AG08395 (cell line): ENCODE measurements around the gene PCBP2.

Experiments
- DNase-seq: peaks from one replicate; pipeline ENCODE4 v3.0.0; 2012; ENCODE audit warnings: mixed read lengths, low spot score

Gene PCBP2

DNA sequence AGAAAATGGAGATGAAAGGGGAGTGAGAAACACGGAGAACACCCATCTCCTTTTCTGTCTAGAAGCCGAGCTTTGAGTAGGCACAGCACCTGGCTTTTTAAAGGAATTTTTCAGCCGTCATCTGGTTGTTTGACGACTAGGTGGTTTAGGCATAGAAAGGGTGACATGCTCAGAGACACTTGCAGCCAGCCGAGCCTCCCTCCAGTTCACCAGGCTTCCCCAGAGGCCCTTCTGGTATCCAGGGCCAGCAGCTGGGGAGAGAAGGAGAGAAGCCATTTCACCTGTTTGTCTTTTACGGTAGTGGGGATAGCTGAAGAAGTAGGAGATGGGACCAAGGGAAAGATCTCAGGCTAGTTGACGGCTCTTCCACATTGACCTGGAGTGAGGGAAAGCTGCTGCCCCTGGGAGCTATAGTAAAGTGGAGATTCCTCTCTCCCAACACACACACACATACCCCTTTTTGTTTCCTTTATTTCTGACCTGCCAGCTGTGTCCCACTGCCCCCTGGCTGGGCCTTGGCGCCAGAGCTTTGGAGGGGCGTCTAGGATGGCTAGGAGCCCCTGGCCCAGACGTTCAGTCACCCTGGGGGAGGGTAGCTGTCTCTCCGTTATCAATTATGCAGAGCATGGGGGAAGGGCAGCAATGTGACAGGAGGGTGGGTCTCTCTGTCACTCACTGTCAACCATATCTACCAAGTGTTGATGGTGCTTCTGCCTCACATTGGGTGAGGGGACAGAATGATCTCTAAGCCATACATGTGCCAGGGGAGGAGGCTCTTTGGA lies 41.9 kb downstream of the PCBP2 start:
- DNase-seq, result no peak

GRCh38 chr12:53495903-53496751 lies 44.2 kb downstream of the PCBP2 start:
- peak; percentile 33 for DNase-seq

GRCh38 chr12:53496752-53497032 lies 44.8 kb downstream of the PCBP2 start:
- DNase-seq, result no peak

GRCh38 chr12:53497461-53497860 lies 45.6 kb downstream of the PCBP2 start:
- DNase-seq, result no peak

DNA sequence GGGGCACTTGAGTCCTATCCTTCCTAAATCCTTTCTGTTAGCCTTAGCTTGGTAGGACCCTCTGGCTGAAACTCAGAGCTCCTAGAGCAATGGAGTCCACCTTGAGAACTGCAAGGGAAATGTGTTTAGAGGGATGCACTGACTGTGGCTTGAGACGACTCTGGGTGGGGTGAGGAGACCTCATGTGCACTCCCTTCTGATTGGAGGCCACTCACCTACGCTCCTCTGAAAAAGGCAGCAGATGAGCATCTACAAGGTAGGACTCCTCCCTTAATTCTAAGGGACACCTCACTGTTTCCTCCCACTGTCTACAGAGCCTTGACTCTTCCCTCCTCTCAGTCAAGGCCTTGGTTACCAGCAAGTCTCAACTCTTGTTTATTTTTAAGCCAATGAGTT lies 46.3 kb downstream of the PCBP2 start:
- no peak for DNase-seq

GRCh38 chr12:53499266-53500141 lies 47.6 kb downstream of the PCBP2 start, which contains the start of gene MAP3K12:
Gene MAP3K12 (minus strand): TSS chr12:53499458. CDS start chr12:53487391, 12,067 bp downstream.
- peak; percentile 25 for DNase-seq

DNA sequence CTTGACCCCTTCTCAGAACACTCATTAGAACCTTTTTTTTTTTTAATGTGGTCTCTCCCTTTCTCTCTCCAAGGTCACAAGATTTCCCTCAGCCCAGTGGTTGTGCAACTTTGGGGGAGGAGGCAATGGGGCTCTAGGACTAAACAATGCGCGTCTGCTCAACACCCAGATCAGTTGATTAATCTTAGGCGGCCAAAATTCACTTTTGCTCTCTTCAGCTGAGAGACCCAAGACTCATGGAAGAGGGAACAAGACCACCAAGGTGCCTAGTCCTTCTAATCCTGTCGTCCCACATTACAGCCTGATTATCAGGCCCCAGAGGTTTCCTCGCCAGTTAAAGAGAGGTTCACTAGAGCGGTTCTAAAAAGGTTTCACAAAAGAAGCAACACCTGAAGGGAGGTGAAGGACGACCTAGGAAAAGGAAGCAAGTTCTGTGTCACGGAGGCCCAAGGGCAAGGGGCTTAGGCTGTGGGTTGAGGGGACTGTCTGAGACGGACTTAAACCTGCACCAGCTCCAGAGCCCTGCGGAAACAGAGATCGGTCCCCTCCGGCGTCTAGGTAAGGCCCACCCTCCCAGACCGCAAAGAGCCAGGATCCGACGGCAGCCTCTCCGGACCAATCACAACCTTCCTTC lies 48.4 kb downstream of the PCBP2 start:
- DNase-seq, result peak; percentile 45

DNA sequence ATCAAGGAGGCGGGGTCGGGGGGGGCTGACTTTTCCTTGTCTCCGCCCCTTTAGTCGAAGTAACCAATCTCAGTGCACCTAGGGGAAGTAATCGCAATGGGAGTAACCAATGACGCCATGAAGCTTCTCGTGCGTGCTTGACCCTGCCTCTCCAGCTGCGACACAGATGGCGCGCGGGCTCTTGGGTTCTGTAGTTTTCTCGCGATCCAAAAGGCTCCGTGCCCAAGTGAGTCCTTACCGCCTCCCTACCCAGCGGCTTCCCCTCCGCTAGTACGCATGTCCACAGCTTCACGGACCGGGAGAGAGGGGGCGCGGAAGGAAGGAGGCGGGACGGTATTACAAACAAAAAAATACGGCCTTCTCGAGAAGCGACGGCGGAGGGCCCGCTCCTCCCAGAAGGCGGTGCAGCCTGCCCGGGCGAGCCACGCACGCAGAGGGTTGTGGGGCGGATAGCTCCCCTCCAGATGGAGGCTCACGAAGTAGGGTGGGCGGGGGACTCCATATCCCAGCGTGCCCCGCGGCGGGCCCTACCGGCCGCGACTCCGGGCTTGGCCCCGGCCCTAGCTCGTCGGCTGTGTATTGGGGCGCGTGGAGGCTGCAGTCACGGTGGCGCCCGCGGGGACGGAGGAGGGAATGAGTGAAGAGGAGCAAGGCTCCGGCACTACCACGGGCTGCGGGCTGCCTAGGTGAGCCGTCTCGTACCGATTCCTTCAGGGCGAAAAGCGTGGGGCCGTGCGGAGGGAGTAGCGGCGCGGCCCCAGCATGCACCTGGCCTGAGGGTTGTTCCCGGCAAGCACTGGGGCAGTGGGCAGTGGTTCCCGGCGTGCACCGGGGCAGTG lies 49.1 kb downstream of the PCBP2 start, which contains the start of gene TARBP2:
TARBP2 (plus strand) TSS at position 508 of the 839 bp plus-strand sequence; CDS start at position 634, 126 bp downstream.
- peak; percentile 98 for DNase-seq

DNA sequence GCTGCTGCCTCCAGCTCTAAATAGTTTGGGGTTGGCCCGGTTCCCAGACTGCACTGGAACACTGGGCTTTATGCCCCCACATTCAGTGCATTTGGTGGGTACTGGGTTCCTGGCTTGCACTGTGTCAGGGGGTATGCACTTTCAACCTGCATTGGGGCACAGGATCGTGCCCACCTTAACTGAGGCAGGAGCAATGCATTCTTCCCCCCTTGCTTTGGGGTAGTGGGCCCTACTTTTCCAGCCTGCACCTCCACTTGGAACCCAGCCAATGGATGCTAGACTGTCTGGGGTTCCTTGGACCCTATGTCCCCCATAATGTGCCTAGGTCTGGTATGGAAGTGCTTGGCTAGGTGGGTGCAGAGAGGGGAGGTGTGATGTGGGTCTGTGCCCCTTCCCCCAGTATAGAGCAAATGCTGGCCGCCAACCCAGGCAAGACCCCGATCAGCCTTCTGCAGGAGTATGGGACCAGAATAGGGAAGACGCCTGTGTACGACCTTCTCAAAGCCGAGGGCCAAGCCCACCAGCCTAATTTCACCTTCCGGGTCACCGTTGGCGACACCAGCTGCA lies 49.8 kb downstream of the PCBP2 start:
- DNase-seq, result no peak

GRCh38 chr12:53502331-53502730 lies 50.4 kb downstream of the PCBP2 start:
- no peak for DNase-seq

GRCh38 chr12:53502983-53503728 lies 51.3 kb downstream of the PCBP2 start:
- DNase-seq, result no peak

- no peak for DNase-seq
These were observed 52.4 kb downstream of the PCBP2 start for GRCh38 chr12:53504004-53504920.

DNA sequence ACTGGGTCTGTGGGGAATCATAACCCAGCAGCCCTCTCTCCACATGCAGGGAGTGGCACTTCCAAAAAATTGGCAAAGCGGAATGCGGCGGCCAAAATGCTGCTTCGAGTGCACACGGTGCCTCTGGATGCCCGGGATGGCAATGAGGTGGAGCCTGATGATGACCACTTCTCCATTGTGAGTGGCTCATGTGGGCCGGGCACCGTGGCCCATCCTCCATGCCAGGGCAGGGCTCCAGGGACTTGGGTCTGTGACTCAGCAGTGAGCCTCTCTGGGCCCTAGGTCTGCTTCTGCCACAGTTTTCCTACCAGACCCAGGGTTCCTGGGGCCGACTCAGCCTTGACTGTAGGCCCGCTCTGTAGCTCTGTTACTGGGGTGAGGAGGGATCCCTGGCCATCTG lies 53.2 kb downstream of the PCBP2 start:
- peak; percentile 76 for DNase-seq

DNA sequence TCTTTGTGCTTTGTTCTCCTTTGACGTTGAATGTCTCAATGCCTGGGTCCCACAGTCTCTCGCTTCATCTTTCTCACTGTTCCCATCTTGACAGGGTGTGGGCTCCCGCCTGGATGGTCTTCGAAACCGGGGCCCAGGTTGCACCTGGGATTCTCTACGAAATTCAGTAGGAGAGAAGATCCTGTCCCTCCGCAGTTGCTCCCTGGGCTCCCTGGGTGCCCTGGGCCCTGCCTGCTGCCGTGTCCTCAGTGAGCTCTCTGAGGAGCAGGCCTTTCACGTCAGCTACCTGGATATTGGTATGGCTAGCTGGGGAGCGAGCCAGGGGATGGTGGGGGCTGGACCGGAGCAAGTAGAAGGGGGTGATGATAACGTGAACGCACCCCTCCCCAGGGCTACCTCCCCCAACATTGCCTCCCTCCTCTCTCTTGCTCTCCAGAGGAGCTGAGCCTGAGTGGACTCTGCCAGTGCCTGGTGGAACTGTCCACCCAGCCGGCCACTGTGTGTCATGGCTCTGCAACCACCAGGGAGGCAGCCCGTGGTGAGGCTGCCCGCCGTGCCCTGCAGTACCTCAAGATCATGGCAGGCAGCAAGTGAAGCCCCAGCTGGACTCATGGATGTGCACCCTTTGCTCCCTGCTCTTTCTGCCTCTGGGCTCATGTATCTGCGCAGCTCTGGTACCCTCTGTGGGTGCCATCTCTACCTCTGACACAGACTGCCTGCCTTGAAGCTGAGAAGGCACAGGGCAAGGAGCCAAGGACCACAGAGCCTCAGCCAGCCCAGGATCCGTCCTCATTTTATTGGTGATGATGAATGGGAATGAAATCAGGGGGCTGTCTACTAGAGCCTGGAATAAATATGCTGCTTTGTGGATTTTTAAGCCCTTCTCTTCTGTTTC lies 53.9 kb downstream of the PCBP2 start:
- no peak for DNase-seq

- peak; percentile 17 for DNase-seq
These were observed 54.5 kb downstream of the PCBP2 start for GRCh38 chr12:53506450-53506785.

- no peak for DNase-seq
These were observed 55.1 kb downstream of the PCBP2 start, which contains the start of gene NPFF for GRCh38 chr12:53506881-53507602. Gene NPFF (minus strand): TSS chr12:53507484. CDS start chr12:53507474, 10 bp downstream.

DNA sequence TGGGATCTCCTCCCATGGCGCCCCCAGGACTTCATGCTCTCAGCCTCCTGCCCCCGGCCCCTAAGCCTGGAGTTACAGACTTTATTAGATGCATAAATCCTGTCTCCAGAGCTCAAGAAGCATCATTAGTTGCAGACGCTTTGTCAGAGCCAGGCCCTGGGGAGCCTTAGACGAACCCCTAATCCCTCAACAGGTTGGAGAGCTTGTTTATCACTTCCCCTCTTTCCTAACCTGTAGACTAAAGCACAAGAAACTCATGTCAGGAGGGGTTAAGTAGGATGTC lies 55.6 kb downstream of the PCBP2 start:
- no peak for DNase-seq
